GM19463 (cell line): ENCODE measurements around the gene SLC6A17.

Experiments
- ATAC-seq: cut with Tn5 transposase; IDR thresholded peaks from one replicate; pipeline ENCODE4 v1.9.1; 2021; ENCODE audit warnings: mild to moderate bottlenecking, moderate library complexity; ENCODE audit not compliant: unreplicated experiment

Gene SLC6A17

DNA sequence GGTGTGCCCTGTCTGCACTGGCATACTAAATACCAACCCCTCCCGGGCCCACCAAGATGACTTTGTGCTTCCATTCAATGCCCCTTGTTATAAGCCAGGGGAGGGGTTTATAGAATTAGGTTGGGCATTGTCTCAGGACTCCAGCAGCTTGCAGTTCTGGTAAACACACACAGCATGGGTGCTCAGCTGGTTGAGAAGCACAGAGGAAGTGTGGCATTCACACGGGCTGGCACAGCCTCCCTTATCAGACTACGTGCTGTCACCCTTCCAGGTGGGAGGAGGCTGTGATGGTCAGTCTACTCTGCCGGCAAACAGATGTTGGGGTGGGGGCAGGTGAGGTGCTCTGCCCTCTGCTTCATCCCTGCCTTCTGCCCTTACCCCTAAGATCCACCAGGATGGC, 15.0 kb upstream of the SLC6A17 start:
- no peak for ATAC-seq

DNA sequence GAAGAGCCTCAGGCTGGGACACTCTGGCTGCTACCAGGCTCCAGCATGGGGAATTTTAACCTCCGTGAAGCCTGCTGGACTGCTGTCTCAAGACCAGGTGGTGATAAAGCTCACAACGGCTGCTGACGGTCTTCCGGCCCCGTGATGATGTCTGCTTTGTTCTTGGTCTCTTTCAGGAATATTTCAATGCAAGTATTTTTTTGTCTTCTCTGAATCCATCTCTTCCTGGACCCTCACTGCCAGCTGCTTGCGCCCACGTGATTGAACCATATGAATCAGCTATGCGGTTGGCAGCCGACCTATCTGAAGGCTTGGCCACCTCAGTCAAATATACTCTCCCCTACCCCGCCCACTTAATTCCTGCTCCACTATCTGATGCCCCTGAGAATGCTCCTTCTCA, 14.6 kb upstream of the SLC6A17 start:
- no peak for ATAC-seq

GRCh38 chr1:110136911-110137310, 13.4 kb upstream of the SLC6A17 start:
- no peak for ATAC-seq

- ATAC-seq: no peak
Measured at GRCh38 chr1:110138956-110139355, 11.3 kb upstream of the SLC6A17 start.

GRCh38 chr1:110144366-110144765, 5.9 kb upstream of the SLC6A17 start:
- ATAC-seq: no peak

DNA sequence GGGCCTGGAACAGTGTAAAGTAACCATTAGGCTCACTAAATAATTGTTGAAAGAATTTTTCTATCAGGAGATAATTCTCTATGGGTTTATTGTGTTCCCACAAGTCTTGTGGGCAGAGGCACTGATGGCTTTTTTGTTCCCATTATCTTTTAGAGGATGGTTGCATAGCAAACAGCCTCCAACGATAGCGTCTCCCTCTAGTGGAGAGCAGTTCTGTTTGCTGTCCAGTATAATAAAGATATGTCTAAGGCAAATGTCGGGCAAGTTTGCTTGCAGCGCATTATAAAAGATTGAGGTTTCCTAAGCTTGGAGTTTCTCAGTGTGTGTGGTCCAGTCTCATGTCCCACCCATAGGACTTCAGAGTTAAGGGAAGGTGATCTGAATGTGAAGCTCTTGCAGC, 1.3 kb upstream of the SLC6A17 start:
- no peak for ATAC-seq

- no peak for ATAC-seq
Measured at GRCh38 chr1:110151175-110151669, 928 bp downstream of the SLC6A17 start.

- ATAC-seq: no peak
Measured at GRCh38 chr1:110152133-110152785, 2.0 kb downstream of the SLC6A17 start.

DNA sequence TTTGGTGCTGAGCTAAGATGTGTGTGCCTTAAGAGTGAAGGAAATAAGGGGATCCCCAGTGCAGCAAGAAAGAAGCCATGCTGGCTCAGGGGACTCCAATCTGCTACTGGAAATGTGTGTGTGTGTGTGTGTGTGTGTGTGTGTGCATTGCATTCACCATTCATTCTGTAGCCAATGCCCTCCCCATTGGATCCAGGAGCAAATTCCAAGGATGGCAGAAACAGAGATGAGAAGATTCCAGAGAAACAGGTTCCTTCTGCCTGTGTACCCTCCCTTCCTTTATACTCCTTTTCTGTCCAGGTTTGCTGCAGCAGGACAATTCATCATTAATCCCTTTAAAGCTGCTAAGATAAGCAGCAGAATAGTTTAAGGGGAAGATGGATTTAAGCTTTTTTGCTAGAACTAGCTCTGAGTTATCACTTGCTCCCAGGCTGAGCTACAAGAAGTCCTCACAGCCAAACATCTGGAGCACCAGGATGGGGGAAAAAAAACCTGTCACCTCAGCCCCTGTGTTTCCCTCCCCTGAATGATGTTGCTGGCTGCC, 3.2 kb downstream of the SLC6A17 start:
- no peak for ATAC-seq

DNA sequence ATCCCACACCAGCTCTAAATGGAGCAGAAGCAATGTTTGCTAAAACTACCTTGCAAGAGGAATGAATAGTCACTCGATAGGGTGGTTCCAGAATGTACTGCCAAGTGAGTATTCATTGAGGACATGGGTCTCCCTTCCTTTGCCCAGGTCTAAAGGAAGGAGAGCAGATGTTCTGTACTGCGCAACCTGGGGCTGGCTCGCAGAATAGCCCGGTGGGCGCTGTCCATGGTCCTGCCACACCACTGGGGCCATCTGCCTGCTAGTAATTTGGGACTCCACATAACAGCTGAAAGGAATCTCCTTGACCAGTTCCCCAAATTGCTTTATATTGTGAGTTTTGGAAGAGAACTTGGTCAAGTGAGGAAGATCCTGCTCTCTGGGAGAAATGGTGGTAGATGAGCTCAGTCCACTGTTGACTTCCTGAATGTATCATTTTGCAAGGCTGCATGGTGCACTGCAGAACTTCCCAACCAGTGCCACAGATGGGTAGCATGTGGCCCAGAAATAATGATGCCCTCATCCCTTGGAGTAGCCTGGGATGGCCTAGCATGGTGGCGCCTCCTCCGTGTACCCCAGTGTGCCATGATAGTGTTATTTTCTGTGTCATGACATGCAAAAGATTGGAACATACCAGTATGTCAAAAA, 5.7 kb downstream of the SLC6A17 start:
- ATAC-seq: no peak

- no peak for ATAC-seq
Measured at GRCh38 chr1:110158261-110158660, 8.0 kb downstream of the SLC6A17 start.

DNA sequence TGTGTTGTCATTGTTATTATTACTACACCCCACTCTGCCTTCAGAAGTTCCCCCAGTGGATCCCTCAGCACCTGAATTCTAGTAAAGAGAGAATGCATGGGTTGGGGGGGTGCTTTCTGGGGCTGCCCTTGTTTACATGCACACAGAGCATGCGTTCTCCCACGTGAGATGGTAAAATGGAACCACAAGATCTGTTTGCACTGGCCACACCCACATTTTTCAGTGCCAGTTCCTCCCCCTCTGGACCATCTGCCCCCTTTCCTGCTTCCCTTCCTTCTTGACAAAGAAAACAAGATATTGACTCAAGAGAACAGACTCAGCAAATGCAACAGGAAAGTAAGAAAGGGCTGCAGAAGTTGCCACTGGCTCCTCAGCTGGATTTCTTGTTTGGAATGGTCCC, 8.9 kb downstream of the SLC6A17 start:
- no peak for ATAC-seq

GRCh38 chr1:110160538-110161100, 10.3 kb downstream of the SLC6A17 start:
- no peak for ATAC-seq

GRCh38 chr1:110161165-110161564, 10.9 kb downstream of the SLC6A17 start:
- no peak for ATAC-seq

- ATAC-seq: no peak
Measured at GRCh38 chr1:110161849-110162248, 11.6 kb downstream of the SLC6A17 start.

DNA sequence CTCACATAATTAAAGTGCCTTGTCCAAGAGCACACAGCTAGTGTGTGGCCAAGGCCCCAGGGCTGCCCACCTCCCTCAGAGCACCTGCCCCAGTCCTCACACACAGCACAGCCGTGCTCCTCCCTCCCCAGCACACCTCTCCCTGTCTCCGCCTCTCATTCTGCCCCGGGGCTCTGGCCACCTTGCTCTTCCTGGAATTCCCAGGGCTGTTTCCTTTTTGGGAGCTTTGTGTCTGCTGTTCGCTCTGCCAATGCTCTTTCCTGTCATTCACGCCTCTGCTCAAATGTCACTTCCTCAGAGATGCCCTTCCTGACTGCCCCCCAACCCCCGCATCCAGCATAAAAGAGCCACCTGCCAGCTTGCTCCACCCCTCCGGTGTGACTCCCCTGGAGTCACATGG, 13.3 kb downstream of the SLC6A17 start:
- no peak for ATAC-seq

GRCh38 chr1:110164725-110165350, 14.5 kb downstream of the SLC6A17 start:
- ATAC-seq: no peak

- ATAC-seq: no peak
Measured at GRCh38 chr1:110165761-110166231, 15.5 kb downstream of the SLC6A17 start.

GRCh38 chr1:110166861-110167260, 16.6 kb downstream of the SLC6A17 start:
- ATAC-seq: no peak

GRCh38 chr1:110170766-110171733, 20.8 kb downstream of the SLC6A17 start:
- no peak for ATAC-seq
